Measurements from ENCODE around the gene KRTAP5-2. TPM values are rescaled to one million over a fixed set of nuclear protein-coding genes. Genes with fewer than 3 reads are reported as not detected.

Gene KRTAP5-2
- total and polyA plus RNA-seq, 9 of the 15 experiments (the other 6 are each of a cell fraction or from before 2014, with no cell fraction given): not detected

DNA sequence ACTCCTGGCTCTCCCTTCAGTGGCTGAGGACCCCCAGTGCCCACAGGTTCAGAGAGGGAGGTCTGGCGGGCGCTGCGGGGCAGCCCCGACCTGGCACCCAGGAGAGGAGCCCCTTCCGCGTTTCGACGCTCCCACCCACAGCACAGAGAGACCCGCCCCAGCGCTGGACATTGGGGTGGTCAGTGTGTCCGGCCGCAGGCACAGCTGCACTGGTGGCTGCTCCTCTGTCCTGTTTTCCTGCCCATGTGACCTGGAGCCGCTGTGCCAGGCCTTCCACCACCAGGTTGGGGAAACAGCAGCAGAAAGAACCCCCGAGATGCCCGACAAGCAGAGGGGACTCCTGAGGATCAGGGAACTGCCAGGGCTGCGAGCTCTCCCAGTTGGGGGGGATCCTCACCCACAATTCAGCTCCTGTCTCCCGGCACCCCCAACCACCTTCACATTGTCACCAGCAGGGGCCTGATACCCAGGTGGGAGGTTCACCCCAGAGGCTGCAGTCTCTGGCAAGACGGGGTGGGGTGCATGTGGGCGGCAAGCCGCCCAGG, 45.1 kb upstream of the KRTAP5-2 start (continued):
- TF ChIP-seq, protein P1, sequence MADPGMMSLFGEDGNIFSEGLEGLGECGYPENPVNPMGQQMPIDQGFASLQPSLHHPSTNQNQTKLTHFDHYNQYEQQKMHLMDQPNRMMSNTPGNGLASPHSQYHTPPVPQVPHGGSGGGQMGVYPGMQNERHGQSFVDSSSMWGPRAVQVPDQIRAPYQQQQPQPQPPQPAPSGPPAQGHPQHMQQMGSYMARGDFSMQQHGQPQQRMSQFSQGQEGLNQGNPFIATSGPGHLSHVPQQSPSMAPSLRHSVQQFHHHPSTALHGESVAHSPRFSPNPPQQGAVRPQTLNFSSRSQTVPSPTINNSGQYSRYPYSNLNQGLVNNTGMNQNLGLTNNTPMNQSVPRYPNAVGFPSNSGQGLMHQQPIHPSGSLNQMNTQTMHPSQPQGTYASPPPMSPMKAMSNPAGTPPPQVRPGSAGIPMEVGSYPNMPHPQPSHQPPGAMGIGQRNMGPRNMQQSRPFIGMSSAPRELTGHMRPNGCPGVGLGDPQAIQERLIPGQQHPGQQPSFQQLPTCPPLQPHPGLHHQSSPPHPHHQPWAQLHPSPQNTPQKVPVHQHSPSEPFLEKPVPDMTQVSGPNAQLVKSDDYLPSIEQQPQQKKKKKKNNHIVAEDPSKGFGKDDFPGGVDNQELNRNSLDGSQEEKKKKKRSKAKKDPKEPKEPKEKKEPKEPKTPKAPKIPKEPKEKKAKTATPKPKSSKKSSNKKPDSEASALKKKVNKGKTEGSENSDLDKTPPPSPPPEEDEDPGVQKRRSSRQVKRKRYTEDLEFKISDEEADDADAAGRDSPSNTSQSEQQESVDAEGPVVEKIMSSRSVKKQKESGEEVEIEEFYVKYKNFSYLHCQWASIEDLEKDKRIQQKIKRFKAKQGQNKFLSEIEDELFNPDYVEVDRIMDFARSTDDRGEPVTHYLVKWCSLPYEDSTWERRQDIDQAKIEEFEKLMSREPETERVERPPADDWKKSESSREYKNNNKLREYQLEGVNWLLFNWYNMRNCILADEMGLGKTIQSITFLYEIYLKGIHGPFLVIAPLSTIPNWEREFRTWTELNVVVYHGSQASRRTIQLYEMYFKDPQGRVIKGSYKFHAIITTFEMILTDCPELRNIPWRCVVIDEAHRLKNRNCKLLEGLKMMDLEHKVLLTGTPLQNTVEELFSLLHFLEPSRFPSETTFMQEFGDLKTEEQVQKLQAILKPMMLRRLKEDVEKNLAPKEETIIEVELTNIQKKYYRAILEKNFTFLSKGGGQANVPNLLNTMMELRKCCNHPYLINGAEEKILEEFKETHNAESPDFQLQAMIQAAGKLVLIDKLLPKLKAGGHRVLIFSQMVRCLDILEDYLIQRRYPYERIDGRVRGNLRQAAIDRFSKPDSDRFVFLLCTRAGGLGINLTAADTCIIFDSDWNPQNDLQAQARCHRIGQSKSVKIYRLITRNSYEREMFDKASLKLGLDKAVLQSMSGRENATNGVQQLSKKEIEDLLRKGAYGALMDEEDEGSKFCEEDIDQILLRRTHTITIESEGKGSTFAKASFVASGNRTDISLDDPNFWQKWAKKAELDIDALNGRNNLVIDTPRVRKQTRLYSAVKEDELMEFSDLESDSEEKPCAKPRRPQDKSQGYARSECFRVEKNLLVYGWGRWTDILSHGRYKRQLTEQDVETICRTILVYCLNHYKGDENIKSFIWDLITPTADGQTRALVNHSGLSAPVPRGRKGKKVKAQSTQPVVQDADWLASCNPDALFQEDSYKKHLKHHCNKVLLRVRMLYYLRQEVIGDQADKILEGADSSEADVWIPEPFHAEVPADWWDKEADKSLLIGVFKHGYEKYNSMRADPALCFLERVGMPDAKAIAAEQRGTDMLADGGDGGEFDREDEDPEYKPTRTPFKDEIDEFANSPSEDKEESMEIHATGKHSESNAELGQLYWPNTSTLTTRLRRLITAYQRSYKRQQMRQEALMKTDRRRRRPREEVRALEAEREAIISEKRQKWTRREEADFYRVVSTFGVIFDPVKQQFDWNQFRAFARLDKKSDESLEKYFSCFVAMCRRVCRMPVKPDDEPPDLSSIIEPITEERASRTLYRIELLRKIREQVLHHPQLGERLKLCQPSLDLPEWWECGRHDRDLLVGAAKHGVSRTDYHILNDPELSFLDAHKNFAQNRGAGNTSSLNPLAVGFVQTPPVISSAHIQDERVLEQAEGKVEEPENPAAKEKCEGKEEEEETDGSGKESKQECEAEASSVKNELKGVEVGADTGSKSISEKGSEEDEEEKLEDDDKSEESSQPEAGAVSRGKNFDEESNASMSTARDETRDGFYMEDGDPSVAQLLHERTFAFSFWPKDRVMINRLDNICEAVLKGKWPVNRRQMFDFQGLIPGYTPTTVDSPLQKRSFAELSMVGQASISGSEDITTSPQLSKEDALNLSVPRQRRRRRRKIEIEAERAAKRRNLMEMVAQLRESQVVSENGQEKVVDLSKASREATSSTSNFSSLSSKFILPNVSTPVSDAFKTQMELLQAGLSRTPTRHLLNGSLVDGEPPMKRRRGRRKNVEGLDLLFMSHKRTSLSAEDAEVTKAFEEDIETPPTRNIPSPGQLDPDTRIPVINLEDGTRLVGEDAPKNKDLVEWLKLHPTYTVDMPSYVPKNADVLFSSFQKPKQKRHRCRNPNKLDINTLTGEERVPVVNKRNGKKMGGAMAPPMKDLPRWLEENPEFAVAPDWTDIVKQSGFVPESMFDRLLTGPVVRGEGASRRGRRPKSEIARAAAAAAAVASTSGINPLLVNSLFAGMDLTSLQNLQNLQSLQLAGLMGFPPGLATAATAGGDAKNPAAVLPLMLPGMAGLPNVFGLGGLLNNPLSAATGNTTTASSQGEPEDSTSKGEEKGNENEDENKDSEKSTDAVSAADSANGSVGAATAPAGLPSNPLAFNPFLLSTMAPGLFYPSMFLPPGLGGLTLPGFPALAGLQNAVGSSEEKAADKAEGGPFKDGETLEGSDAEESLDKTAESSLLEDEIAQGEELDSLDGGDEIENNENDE (IDR thresholded peaks at IDR 0.05; ENCODE audit: low read depth, low read length): no peak
- TF ChIP-seq IRF2 (CRISPR knock-in tag; IDR thresholded peaks at IDR 0.05) (no peak), SLC30A9 (CRISPR knock-in tag; IDR thresholded peaks at IDR 0.05) (no peak), ZKSCAN3 (CRISPR knock-in tag; IDR thresholded peaks at IDR 0.05) (no peak)

Data from K562 (cell line).